ENCODE measurements around the gene AMTN. TPM values are rescaled to one million over a fixed set of nuclear protein-coding genes. Genes with fewer than 3 reads are reported as not detected.

Gene AMTN
- 0.08 to 0.15 TPM in 2 of 5 replicates, not detected in the others for total RNA-seq (2022; extraction: Qiagen RNA extraction)

DNA sequence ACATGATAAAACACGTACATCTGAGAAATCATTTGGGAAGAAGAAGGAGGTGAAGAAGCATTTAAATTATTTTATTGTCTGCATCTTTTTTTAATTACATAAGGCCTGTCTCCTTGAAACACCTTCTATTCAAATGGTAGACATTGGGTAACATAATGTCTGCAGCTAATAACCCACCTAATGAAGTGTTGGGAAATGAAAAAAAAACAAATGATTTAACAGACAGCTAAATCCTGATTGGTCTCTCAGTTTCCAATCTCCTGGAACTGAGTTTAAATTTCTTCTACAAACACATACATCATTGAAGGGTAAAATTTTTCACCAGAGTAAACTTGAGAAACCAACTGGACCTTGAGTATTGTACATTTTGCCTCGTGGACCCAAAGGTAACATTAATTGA, at the start of gene AMTN:
Gene AMTN, plus strand, starts transcription at position 301 of the 400 bp plus-strand sequence. CDS start 209 bp downstream, outside the sequence.

GRCh38 chr4:70471897-70472296, 46.5 kb upstream of the AMTN start, which contains the start of gene MUC7:
Gene MUC7, plus strand, starts transcription at chr4:70472197. Its CDS starts 1,825 bp downstream, at chr4:70474022.

Other genes with a start within 250 kb of the AMTN start
- not detected in 5 replicates for gene CABS1, start 183.6 kb upstream of the AMTN start, total RNA-seq (2022; extraction: Qiagen RNA extraction)
- gene SMR3A, start 157.8 kb upstream of the AMTN start, total RNA-seq (2022; extraction: Qiagen RNA extraction) = not detected in 5 replicates
- not detected in 5 replicates for gene SMR3B, start 135.4 kb upstream of the AMTN start, total RNA-seq (2022; extraction: Qiagen RNA extraction)
- gene OPRPN, start 120.6 kb upstream of the AMTN start, total RNA-seq (2022; extraction: Qiagen RNA extraction) = not detected in 5 replicates
- gene MUC7, start 46.4 kb upstream of the AMTN start, total RNA-seq (2022; extraction: Qiagen RNA extraction) = not detected in 5 replicates
- gene AMBN, start 73.7 kb downstream of the AMTN start, total RNA-seq (2022; extraction: Qiagen RNA extraction) = not detected in 5 replicates
- 0.01 to 0.02 TPM in 2 of 5 replicates, not detected in the others for gene ENAM, start 110.2 kb downstream of the AMTN start, total RNA-seq (2022; extraction: Qiagen RNA extraction)
- 0.10 to 0.24 TPM (median 0.16 TPM) in 3 of 5 replicates, not detected in the others for gene JCHAIN, start 147.9 kb downstream of the AMTN start, total RNA-seq (2022; extraction: Qiagen RNA extraction)
- gene UTP3, start 170.0 kb downstream of the AMTN start, total RNA-seq (2022; extraction: Qiagen RNA extraction) = 31.6 to 40.9 TPM (median 34.0 TPM) in 5 replicates
- gene RUFY3, start 203.4 kb downstream of the AMTN start, total RNA-seq (2022; extraction: Qiagen RNA extraction) = 6.0 to 8.2 TPM (median 6.4 TPM) in 5 replicates

Data from A549 treated with AZD2906 at 1 μM for 4 hours (cell line).